Activated T-helper 9 cell treated with anti-CD3 and anti-CD28 coated beads, Interleukin-2, amount 50 U/mL, for 16 hours (primary cell): ENCODE data around the gene SNUPN.
"Not testable (repeated sequence)": the region's sequence is repeated elsewhere in the genome, so short reads cannot be mapped to it uniquely, and the experiment has no call there.

Source experiments
- DNase-seq: peaks from one replicate; pipeline ENCODE4 v3.0.0-alpha.2; 2020; ENCODE audit warnings: low read depth

SNUPN gene

DNA sequence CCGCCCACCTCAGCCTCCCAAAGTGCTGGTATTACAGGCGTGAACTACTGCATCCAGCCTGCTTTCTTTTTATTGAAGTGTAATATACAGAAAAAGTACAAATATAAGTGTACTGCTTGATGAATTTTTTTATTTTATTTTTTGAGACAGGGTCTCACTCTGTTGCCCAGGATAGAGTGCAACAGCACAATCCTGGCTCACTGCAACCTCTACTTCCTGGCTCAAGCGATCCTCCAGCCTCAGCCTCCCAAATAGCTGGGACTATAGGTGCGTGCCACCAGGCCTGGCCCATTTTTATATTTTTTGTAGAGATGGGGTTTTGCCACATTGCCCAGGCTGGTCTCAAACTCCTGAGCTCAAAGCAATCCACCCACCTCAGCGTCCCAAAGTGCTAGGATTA lies 42.6 kb downstream of the SNUPN start:
- DNase-seq: not testable (repeated sequence)

DNA sequence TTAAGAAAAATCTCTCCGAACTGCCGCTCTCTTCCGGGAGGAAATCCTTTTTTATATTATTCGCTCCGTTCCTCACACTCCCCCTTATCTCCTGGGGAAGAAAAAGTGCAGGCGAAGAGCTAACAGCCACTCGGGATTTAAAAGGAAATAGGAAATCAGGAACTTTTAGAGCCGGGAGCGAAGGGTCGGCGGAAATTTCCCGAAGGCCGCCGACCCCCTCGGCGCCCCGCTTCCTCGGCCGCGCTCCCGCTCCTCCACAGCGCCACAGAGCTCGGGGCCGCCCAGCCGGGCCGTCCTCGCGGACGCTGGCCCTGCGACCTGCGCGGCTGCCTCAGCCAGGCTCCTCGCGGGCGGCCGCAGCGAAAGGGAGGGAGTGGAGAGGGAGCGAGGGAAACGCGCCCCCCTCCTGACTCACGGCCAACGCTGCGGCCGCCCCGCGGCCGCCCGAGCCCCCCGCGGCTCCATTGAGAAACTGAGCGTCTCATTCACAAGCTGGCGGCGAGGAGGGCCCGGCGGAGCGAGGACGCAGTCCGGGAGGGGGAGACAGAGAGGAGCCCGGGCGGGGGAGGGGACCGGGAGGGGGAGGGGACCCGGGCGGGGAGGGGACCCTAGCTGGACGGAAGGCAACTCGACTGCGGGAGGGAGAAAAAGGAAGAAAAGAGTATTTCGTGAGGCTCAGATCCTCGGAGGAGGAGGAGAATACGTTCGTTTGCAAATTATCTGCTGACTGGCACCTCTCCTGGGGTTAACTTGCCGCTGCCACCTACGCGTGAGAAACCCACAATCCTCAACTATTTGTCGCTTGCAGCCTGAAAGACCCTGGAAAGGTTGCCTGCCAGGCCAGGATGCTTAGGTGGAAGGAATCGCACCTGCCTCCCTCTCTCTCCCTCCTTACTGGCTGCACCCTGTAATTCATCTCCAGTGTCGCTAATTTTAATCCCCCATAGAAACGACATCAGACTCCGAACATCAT lies 46.3 kb downstream of the SNUPN start, which contains the start of gene PTPN9:
Gene PTPN9 (minus strand): TSS at position 368 of the 973 bp plus-strand sequence. CDS start 539 bp downstream, outside the sequence.
- peak; percentile 67 for DNase-seq

- DNase-seq: peak; percentile 6
These were observed 47.2 kb downstream of the SNUPN start for GRCh38 chr15:75578173-75578947.

- no peak for DNase-seq
These were observed 47.9 kb downstream of the SNUPN start for GRCh38 chr15:75577401-75578172.

GRCh38 chr15:75573648-75574384 lies 51.7 kb downstream of the SNUPN start:
- DNase-seq: no peak

GRCh38 chr15:75570126-75570845 lies 55.2 kb downstream of the SNUPN start:
- no peak for DNase-seq

GRCh38 chr15:75565062-75565970 lies 60.2 kb downstream of the SNUPN start:
- no peak for DNase-seq

GRCh38 chr15:75561888-75562287 lies 63.6 kb downstream of the SNUPN start:
- no peak for DNase-seq

- not testable (repeated sequence) for DNase-seq
These were observed 66.2 kb downstream of the SNUPN start for GRCh38 chr15:75559360-75559759.

GRCh38 chr15:75558955-75559354 lies 66.6 kb downstream of the SNUPN start:
- not testable (repeated sequence) for DNase-seq

GRCh38 chr15:75554717-75555116 lies 70.8 kb downstream of the SNUPN start:
- no peak for DNase-seq

GRCh38 chr15:75553659-75554058 lies 71.9 kb downstream of the SNUPN start:
- DNase-seq: no peak

GRCh38 chr15:75551091-75551490 lies 74.4 kb downstream of the SNUPN start:
- no peak for DNase-seq
